SH-SY5Y (cell line): ENCODE measurements around the gene FAM120AOS.

Experiments used
- GATA2 ChIP-seq: IDR thresholded peaks from 2 replicates; pipeline ENCODE4 v1.6.1; 2011; ENCODE audit warnings: mild to moderate bottlenecking, low read depth, low read length
- GATA3 ChIP-seq: IDR thresholded peaks from 2 replicates; pipeline ENCODE4 v1.6.1; 2011; ENCODE audit warnings: low read depth, mild to moderate bottlenecking, low read length, moderate library complexity

- TF ChIP-seq GATA3 (no peak), GATA2 (no peak)
Observed at GRCh38 chr9:93501406-93501805, 48.0 kb upstream of the FAM120AOS start.
